DMS79 (cell line): ENCODE results near the gene SMIM7.
"Not testable (repeated sequence)": the region's sequence is repeated elsewhere in the genome, so short reads cannot be mapped to it uniquely, and the experiment has no call there.

Experiments used
- DNase-seq: peaks from one replicate; lab custom pipeline; 2025; lab: John Stamatoyannopoulos, UW

The SMIM7 gene

DNA sequence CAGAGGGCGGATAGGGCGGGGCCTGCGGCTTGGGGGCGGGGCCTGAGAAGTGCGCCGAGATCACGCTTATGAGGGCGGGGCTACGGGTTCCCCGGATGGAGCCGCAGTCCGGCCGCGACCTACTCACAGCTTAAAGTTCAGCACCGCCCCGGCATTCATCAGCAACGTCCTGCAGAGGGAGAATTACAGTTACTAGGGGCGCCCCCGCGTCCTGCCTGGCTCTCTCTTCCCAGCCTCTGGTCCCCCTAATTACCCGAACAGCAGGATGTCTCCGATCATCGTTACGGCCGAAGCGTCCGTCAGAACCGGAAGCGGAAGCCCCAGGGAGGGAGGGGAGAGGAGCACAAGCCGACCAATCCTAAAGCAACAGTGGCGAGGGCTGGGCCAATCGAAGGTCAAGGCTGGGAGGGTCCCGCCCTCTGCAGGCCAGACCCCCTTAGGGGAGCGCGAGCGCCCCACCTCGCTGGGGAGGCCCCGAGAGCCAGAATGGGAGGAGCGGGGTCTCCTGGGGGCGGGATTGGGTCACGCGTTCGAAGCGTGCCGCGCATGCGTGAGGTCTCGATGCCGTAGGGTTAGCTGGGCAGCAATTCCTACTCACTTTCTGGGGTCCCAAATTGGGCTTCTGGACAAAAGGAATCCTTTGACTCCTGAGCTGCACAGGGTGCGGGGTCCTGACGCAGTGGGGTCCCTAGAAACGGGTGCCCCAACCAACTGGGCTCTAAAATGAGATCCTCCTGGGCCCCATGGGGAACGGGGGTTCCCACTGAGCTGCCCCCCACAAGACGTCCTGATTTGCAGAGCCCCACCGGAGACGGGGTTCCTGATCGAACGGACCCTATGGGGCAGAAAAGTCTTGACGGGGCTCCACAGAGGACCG, at the start of gene SMIM7:
TSS of gene SMIM7 (minus strand) at position 313 of the 877 bp plus-strand sequence. CDS start at position 279, 34 bp downstream.
- DNase-seq: peak; percentile 99

DNA sequence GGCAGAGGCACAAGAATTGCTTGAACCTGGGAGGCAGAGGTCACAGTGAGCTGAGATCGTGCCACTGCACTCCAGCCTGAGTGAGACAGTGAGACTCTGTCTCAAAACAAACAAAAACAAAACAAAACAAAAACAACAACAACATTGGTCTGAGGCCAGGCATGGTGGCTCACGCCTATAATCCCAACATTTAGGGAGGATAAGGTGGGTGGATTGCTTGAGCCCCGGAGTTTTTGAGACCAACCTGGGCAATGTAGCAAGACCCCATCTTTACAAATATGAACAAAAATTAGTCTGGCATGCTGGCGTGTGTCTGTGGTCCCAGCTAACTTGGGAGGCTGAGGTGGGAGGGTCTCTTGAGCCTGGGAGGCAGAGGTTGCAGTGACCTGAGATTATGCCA, 43.7 kb upstream of the SMIM7 start:
- no peak for DNase-seq

DNA sequence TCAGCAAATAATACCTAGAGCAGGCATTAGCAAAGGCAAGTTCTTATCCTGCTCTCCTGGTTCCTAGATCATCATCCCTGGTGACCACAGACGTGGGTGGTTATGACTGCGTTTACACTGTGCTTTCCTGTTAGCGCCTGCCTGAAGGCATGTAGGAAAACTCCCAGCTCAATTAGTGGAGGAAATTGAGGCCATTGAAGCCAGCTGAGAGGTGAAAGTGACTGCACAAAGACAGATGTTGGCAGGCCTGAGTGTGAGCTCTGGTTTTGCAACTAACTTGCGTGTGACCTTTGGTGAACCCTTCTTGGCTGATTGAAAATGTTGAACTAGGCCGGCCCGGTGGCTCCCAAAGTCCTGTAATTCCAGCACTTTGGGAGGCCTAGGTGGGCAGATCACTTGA, 42.2 kb upstream of the SMIM7 start:
- no peak for DNase-seq

DNA sequence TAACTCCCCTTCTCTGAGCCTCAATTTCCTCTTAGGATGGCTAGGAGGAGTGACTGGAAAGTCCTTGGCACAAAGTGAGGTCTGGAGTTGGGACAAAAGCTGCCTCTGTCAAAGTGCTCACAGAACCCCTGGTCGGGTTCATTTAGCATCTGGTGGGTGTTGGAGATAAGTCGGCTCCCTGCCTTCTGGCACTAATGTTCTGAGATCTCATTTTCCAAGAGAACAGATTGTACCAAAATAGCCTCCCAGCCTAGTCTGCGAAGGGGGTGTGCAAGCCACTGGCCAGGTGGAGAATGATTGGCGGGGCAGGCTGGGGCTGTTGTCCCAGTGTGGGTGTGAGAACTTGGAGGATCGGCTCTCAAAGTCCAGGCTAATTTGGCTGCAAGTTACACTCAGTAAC, 39.0 kb upstream of the SMIM7 start:
- no peak for DNase-seq

DNA sequence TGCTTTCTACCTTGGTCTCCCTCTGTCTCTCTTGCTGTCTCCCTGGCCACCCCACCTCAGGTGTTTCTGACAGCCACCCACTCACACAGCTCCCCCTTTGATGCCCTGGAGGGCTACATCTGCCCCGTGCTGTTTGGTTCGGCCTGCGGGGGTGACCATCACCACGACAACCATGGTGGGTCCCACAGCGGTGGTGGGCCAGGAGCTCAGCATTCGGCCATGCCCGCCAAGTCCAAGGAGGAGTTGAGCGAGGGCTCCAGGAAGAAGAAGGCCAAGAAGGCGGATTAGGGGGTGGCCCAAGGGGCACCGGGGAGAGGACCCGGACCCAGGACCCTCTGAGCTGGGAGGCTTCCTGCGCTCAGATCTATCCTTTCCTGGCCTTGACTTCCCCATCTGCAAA, 28.1 kb upstream of the SMIM7 start:
- no peak for DNase-seq

DNA sequence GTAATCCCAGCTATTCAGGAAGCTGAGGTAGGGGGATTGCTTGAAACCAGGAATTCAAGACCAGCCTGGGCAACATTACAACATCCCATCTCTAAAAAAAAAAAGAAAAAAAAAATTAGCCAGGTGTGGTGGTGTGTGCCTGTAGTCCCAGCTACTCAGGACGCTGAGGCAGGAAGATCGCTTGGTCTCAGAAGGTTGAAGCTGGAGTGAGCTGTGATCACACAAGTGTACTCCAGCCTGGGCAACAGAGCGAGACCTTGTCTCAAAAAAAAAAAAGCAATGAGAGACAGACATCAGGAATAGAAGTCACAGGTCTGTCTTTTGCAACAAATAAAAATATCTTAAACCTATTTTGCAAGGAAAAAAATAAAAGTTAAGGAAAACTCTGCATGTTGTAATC, 24.3 kb upstream of the SMIM7 start:
- DNase-seq: no peak

DNA sequence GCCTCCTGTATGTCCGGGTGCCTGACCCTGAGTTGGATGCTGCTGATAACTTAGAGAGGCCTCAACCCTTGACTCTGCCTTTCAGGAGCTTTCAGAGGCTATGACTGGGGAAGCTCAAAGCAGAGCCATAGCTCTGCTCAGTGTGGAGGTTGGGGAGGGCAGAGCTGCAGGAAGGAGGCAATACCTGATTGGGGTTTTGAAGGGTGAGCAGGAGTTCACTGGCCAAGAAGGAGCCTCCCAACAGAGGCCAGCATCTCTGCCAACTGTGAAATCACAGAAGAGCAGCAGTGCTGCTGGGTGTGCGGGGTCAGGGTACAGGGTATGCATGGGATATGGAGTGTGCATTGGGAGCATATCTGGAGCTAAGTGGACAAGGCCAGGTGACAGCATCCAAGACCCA, 22.6 kb upstream of the SMIM7 start:
- DNase-seq: no peak

DNA sequence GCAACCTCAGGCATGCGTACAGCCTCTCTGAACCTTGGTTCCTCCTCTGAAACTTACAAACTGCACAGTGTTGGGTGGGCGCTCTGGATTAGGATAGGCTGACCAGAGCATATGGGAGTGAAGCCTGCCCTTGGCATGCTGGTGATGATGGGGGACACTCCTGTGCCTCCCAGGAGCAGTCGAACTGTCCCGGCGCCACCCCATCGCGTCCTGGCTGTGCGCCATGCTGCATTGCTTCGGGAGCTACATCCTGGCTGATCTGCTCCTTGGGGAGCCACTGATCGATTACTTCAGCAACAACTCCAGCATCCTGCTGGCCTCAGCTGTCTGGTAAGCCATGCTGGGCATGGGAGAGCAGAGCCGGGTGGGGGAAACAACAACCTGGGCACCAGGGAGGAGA, 19.9 kb upstream of the SMIM7 start:
- DNase-seq: no peak

DNA sequence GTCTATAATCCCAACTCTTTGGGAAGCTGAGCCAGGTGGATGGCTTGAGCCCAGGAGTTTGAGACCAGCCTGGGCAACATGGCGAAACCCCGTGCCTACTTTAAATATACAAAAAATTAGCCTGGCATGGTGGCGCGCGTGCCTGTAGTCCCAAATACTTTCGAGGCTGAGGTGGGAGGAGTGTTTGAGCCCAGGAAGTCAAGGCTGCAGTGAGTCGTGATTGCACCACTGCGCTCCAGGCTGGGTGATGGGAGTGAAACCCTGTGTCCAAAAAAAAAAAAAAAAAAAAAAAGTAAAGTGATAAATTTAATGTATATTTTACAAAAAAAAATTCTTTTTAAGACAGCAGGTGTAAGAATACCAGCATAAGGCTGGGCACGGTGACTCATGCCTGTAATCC, 18.6 kb upstream of the SMIM7 start:
- no peak for DNase-seq

DNA sequence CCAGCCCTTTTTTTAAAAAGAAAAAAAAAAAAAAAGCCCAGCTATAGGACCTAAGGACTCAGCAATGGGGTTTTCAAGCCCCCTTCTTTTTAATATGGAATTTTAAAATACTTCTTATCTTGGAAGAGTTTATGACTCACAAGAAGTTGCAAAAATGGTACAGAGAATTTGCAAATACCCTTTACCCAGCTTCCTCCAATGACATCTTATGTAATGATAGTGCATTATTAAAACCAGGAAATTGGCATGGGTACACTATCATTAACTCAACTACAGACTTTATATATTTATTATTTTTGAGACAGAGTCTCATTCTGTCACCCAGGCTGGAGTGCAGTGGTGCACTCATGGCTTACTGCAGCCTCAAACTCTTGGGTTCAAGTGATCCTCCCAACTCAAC, 17.1 kb upstream of the SMIM7 start:
- no peak for DNase-seq

DNA sequence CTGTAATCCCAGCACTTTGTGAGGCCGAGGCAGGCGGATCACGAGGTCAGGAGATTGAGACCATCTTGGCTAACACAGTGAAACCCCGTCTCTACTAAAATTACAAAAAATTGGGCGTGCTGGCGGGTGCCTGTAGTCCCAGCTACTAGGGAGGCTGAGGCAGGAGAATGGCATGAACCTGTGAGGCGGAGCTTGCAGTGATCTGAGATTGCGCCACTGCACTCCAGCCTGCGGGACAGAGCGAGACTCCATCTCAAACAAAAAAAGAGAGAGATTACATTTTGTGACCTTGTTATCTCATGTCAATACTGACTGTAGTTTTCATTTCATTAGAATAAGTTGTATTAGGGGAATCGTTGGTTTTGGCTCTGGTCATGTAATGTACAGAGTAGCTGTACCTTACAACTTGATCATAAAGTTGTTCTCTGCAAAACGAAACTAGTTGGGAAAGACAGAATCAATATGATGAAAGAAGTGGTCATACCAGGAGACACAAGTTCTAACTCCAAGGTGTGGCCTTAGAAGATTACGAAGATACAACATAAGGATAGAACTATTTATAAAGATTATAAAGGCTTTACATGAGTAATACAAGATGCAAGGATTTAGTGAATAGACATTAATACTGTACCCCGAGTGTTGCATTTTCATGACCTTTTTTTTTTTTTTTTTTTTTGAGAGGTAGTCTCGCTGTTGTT, 16.3 kb upstream of the SMIM7 start:
- DNase-seq: no peak

DNA sequence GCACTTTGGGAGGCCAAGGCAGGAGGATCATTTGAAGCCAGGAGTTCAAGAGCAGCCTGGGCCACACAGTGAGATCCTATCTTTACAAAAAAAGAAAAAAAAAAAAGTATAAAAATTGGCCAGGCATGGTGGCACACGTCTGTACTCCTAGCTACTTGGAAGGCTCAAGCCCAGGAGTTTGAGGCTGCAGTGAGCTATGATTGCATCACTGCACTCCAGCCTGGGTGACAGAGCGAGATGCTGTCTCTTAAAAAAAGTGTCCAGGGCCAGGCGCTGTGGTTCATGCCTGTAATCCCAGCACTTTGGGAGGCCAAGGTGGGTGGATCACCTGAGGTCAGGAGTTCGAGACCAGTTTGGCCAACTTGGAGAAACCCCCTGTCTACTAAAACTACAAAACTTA, 13.9 kb upstream of the SMIM7 start:
- not testable (repeated sequence) for DNase-seq

DNA sequence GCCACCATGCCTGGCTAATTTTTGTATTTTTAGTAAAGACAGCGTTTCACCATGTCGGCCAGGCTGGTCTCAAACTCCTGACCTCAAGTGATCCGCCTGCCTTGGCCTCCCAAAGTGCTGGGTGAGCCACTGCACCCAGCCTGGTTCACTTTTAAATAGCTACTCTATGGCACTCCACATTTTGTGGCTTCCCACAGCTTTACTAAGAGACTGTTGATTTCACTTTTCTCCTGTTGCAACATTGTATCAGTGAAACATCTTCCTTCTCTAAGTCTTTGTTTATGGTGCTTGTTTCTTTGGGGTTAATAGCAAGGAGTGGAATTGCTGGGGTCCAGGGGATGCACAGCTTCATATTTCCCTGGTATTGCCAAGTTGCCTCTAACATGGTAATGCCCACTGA, 13.3 kb upstream of the SMIM7 start:
- no peak for DNase-seq

DNA sequence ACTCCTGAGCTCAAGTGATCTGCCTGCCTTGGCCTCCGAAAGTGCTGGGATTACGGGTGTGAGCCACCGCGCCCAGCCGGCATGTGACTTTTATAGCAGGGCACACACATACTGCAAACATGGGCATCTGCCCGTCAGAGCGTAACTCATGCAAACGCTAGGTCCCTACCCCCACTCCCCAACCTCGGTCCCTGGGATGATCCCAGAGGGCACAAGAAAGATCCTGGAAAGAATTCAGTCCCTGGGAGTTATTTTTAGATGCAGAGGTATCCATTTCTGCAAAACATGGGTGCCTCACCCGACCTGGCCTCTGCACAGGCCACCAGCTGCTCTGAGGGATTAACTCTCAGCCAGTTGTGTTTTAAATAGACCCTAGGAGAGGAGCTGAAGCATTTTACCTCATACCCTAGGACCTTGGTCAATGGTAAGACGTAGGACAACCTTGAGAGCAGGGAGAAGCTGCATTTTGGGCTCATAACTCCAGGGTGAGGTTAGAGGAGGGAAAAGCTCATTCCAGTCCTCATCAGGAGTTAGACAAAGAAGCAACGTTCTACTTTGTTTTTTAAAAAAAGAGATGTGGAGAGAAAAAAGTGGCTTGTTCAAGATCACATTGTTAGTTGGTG, 11.8 kb upstream of the SMIM7 start:
- no peak for DNase-seq

DNA sequence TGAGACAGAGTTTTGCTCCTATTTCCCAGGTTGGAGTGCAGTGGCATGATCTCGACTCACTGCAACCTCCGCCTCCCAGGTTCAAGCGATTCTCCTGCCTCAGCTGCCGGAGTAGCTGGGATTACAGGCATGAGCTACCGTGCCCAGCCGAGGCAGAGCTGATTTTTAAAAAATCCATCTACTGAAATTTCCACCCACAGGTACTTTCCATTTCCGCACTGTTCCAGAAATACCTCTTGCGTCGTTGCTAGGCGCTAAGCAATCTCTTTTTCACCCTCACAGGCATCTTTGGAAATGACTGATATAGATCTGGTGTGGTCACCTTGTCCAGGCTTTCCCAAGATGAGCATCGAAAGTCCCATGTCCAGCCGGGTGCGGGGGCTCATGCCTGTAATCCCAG, 10.3 kb upstream of the SMIM7 start:
- DNase-seq: no peak

DNA sequence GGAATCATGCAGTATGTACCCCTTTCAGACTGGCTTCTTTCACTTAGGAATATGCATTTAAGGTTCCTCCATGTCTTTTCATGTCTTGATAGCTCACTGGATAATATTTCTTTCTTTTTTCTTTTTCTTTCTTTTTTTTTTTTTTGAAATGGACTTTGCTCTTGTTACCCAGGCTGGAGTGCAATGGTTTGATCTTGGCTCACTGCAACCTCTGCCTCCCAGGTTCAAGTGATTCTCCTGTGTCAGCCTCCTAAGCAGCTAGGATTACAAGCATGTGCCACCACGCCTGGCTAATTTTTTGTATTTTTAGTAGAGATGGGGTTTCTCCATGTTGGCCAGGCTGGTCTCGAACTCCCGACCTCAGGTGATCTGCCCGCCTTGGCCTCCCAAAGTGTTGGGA, 8.8 kb upstream of the SMIM7 start:
- DNase-seq: not testable (repeated sequence)

DNA sequence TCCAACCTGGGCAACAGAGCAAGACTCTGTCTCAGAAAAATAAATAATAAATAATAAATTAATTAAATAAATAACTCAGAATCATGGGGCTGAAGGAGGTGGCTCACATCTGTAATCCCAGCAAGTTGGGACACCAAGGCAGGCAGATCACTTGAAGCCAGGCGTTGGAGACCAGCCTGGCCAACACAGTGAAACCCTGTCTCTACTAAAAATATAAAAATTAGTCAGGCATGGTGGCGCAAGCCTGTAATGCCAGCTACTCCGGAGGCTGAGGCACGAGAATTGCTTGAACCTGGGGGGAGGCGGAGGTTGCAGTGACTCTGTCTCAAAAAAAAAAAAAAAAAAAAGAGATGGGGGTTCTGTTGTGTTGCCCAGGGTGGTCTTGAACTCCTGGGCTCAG, 8.2 kb upstream of the SMIM7 start:
- no peak for DNase-seq

DNA sequence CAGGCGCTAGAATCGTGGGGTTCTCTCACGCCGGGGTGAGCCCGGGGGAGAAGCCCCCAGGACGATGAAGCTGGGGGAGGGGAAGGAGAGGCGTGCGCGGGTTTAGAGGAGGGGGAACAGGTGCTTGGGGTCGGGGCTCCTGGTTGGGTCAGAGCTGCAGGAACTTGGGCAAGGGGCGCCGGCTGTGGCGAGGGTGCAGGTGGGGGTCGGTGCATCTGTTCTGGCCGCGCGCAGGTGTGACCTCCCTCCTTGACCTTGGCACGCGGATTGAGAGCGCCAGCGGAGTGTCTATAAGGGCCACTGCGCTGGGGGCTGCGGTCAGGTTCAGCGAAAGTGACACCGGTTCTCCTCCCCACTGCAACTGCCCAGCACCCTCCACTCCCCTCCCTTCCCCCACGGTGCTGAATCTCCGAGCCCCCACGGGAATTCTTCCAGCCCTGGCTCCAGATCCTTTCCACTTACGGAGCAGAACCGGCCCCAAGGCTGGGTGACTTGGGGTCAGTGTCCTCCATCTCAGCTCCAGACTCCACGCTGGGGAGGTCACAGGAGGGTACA, 1.6 kb upstream of the SMIM7 start:
- DNase-seq: no peak

DNA sequence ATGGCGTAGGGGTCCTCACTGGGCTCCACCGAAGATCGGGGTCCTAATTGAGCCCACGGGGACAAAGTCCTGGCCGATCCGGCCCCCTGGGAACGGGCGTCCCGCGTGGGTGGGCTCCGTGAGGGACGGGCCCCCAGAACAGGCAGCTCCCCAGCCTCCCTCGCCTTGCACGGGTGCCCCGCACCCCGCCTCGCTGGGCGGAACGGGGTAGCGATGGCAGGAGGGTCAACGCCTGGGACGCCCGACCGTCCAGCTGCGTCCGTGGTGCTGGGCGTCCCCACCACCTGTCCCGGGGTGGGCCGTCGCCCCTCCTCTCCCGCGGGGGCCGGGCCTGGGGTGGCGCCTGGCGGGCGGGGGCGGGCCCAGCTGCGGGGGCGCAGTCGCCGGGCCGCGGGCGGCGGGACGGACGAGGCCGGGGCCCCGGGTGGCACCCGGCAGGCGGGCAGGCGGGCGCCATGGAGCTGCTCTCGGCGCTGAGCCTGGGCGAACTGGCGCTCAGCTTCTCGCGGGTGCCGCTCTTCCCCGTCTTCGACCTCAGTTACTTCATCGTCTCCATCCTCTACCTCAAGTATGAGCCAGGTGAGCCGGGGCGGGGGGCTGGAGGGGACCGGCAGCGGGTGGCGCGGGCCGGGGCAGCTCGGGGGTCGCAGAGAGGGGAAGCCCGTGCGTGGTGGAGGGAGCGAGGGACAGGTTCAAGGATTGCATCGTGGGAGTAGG, 977 bp upstream of the SMIM7 start, which contains the start of gene TMEM38A:
TSS of gene TMEM38A (plus strand) at position 377 of the 717 bp plus-strand sequence. CDS start at position 456, 79 bp downstream.
- DNase-seq: no peak

DNA sequence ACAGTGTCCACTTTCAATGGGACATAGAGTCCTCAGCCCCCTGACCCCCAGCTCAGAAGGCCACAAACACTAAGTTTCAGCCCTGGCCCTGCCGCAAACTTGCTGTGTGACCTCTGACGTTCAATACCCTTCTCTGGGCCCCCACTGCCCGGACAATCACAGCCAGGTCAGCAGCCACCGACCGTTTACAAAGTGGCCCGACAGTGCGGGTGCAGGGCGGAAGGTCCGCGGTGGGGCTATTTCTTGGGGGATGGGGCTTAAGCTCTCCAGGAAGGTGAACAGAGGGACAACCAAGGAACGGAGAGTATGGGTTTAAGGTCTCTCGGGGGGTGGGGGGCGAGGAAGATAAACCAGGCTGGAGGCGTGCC, 496 bp downstream of the SMIM7 start:
- DNase-seq: no peak

DNA sequence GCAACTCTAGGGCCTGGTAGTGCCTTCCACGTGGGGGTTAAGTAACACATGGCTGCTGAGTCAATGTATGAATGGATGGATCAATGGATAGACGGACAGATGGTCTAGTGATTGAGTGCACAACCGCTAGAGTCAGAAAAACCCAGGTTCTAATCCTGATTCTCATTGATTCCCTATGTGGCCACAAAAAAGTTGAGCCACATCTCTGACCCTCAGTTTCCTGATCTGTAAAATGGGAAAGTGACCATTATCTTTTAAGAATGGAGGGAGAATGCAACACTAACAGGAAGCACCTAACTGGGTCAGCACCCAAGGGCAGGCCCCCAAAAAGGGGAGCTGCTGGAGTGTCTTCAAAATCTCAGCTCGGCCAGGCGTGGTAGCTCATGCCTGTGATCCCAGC, 2.6 kb downstream of the SMIM7 start:
- no peak for DNase-seq

DNA sequence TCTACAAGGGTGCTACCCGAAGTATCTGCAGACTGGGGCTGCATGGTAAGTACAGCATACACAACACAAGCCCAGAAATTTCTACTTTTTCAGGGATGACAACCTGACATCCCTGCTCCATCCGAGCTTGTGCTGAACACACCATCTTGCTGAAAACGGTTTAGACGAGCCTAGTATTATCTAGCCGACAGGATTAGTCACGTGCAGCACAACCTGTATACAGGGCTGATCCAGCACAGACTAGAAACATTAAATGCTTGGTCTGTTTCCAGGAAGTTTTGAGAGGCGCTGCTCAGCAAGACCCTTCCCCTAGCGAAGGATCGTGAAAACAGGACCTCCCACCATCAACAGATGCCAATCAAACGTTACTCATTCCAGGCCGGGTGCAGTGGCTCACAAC, 4.2 kb downstream of the SMIM7 start:
- no peak for DNase-seq
